ENCODE measurements around the gene TFR2.

The TFR2 gene

DNA sequence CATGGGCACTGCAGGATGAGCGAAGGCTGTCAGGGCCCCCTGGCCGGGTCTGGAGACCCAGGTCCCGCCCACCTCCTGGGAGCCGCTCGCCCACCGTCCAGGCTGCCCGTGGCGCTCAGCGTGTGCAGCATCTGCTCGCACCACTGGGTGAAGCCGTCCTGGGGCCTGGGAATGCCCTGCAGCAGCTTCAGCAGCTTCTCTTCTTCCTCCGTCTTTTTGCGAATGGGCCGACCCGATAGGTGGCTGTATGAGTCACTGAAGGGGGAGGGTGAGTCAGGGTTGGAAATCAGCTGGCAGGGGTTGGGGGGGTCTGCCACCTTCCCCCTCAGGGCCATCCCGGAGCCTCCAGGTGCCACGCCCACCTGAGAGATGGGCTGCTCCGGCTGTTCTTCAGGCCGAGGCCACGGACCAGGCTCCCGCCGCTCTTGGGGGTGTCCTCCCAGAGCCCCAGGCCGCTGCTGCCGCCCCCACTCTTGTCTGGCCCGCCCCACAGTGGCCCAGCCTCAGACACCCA, 40.9 kb upstream of the TFR2 start:
- TF ChIP-seq, protein P1, sequence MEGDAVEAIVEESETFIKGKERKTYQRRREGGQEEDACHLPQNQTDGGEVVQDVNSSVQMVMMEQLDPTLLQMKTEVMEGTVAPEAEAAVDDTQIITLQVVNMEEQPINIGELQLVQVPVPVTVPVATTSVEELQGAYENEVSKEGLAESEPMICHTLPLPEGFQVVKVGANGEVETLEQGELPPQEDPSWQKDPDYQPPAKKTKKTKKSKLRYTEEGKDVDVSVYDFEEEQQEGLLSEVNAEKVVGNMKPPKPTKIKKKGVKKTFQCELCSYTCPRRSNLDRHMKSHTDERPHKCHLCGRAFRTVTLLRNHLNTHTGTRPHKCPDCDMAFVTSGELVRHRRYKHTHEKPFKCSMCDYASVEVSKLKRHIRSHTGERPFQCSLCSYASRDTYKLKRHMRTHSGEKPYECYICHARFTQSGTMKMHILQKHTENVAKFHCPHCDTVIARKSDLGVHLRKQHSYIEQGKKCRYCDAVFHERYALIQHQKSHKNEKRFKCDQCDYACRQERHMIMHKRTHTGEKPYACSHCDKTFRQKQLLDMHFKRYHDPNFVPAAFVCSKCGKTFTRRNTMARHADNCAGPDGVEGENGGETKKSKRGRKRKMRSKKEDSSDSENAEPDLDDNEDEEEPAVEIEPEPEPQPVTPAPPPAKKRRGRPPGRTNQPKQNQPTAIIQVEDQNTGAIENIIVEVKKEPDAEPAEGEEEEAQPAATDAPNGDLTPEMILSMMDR (IDR thresholded peaks at IDR 0.05; ENCODE audit: control insufficient read depth, extremely low read depth, insufficient read depth) = no peak
- no peak overlapping the region for H3K4me3 ChIP-seq (ENCODE audit: low read depth, low read length)
- DNase-seq (ENCODE audit: low read depth) = no peak

DNA sequence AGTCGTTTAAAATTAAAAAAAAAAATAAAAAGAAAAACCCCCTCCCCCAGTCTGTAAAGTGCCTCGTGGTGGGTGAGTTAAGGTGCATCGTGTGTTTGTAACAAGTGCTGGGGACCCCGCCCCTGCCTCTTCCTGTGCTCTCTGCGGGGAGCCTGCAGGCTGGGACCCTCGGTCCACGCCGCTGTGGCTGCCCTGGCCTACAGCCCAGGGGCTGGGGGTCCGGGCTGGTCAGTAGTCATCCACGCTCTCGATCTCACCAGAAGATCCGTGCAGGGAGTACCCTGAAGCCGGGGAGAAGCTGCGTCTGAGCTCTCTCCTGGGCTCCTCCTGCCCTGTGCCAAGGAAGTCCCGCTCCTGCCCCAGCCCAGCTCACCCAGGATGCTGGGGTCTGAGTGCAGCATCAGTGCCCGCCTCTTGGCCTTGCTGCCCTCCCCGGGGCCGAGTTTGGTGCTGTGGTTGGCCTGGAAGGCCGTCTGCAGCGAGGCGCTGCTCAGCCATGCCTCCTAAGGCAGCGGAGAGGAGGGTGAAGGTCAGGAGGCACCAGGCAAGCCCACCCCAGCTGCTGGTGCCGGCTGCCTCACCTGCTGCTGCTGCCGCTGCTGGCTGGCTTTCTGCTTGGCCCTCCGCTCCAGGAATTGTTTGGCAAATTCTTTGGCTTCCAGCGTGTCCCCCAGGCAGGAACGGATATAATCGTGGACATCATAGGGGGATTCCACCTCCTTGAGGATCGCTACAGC, 40.3 kb upstream of the TFR2 start:
- DNase-seq (ENCODE audit: low read depth) = no peak
- TF ChIP-seq, protein P1 (IDR thresholded peaks at IDR 0.05; ENCODE audit: control insufficient read depth, extremely low read depth, insufficient read depth) = no peak
- H3K4me3 ChIP-seq (ENCODE audit: low read depth, low read length) = no peak overlapping the region

DNA sequence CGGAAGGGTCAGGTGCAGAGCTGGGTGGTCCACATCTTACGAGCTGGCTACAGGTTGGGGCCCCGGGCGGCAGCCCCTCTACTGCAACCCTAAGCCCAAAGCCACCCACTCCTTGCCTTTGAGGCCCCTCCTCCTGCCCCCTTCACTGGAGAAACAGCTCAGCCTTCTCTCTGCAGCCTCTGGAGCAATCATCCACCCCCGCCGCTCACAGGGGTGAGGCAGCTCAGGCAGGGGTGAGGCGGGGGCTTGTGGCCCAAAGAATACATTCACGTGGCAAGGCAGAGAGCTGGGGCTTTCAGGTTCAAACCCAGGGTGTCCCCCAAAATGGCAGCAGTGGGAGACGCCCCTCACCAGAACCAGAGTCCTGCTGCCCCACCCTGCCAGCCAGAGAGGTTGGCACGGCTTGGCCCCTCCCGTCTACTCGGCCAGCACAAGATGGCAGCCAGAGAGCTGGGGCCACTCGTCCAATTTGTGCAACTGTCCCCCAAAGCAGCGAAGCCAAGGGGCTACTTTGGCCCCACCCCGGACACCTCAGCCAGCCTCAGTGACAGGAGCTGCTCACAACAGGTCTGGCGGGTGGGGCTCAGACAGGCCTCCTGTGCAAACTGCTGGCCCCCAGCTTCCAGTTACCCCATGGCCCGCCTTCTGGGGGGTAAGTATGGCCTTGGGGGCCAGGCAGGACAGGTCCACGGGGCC, 39.4 kb upstream of the TFR2 start:
- no peak for DNase-seq (ENCODE audit: low read depth)
- TF ChIP-seq, protein P1 (IDR thresholded peaks at IDR 0.05; ENCODE audit: control insufficient read depth, extremely low read depth, insufficient read depth) = no peak
- H3K4me3 ChIP-seq (ENCODE audit: low read depth, low read length) = no peak overlapping the region

DNA sequence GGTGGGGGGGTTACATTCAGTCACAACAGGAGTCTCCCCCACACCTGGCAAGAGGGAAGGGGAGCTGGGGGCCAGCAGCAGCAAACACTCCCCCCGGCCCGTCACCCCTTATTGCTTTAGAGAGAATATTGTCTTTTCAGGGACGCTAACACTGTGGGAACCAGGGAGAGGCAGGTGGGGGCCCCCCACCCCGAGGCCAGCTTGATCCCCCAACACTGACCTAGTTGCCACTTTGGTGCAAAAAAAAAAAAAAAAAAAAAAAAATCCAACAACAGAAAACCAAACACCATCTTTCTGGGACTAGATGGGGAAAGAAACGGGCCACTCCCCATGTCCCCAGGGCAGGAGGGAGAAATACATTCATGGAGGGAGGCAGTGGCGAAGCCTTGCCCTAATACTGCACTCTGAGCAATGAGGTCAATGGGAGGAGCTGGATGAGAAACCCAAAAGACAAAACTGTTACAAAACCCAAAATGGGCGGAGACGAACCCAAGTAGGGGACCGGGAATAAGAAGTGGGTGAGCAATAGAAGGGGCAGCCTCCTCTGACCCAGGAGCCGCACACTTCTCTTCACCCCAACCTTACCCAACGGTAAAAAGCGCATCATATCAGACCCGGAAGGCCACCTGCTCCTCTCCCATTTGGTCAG, 38.7 kb upstream of the TFR2 start:
- no peak for DNase-seq (ENCODE audit: low read depth)
- TF ChIP-seq, protein P1 (IDR thresholded peaks at IDR 0.05; ENCODE audit: control insufficient read depth, extremely low read depth, insufficient read depth) = no peak
- no peak overlapping the region for H3K4me3 ChIP-seq (ENCODE audit: low read depth, low read length)

DNA sequence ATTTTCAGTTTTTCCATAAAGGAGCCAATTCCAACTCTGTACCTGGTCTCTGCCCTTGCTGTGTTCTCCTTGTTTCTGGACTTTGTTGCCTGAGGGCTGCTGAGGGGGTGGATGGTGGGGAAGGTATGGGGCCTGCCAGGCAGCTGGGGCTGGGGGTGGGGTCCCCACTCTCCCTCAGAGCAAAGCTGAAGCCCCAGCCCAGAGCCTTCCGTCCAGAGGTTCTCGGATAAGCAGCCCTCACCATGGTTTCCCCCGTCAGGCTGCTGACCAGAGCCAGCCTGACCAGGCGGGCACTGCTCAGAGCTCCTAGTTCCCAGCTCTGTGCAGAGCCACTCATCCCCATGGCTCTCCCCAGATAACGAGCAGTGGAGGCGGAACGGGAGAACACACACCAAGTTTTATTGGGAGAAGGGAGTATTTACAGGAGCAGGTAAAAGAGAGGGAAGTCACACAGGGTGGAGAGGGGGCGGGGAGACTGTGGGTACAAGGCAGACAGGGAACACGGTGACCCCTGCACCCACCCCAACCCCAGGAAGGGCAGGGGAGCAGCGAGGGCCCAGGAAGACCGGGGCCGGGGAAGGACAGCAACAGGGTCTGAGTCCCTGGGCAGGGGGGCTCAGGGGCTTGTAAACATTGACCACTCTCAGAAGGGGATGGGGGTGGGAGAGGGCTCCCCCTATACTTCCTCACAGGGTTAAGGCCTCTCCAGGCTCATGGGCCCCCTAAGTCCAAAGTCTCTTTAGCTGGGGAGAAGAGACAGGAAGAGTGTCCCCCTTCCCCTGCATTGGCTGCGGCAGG, 38.0 kb upstream of the TFR2 start:
- peak; percentile 62 for DNase-seq (ENCODE audit: low read depth)
- H3K4me3 ChIP-seq (ENCODE audit: low read depth, low read length) = no peak overlapping the region
- TF ChIP-seq, protein P1 (IDR thresholded peaks at IDR 0.05; ENCODE audit: control insufficient read depth, extremely low read depth, insufficient read depth) = no peak

DNA sequence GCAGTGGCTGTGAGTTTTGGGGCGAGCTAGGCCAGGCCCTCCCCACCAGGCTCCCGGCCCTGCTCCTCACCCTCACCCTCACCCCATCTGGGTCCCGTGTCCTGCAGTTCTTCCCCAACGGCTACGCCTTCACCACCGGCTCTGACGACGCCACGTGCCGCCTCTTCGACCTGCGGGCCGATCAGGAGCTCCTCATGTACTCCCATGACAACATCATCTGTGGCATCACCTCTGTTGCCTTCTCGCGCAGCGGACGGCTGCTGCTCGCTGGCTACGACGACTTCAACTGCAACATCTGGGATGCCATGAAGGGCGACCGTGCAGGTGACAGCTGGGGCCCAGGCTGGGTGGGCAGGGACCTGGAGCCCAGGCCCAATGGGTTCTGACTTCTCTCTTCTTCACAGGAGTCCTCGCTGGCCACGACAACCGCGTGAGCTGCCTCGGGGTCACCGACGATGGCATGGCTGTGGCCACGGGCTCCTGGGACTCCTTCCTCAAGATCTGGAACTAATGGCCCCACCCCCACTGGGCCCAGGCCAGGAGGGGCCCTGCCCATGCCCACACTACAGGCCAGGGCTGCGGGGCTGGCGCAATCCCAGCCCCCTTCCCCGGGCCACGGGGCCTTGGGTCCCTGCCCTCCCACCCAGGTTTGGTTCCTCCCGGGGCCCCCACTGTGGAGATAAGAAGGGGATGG, 37.1 kb upstream of the TFR2 start:
- TF ChIP-seq, protein P1 (IDR thresholded peaks at IDR 0.05; ENCODE audit: control insufficient read depth, extremely low read depth, insufficient read depth) = no peak
- H3K4me3 ChIP-seq (ENCODE audit: low read depth, low read length) = no peak overlapping the region
- DNase-seq (ENCODE audit: low read depth) = no peak

Measured in LNCaP clone FGC (cell line).